ENCODE results near the gene SH3GLB2. TPM values are rescaled to one million over a fixed set of nuclear protein-coding genes. Genes with fewer than 3 reads are reported as not detected.
"Not testable (repeated sequence)": the region's sequence is repeated elsewhere in the genome, so short reads cannot be mapped to it uniquely, and the experiment has no call there.

The SH3GLB2 gene
- total and polyA plus RNA-seq, 2 experiments from 2014 or later = 27.7 to 57.3 TPM

- Histone ChIP-seq H3K27ac (no peak overlapping the region), H3K79me2 (ENCODE audit: insufficient read depth) (no peaks in the 10 kb centered on the region), H3K4me2 (ENCODE audit: unreplicated experiment) (no peak overlapping the region), H3K36me3 (ENCODE audit: low read depth) (peaks cover 55% of the 10 kb centered on the region), H3K9ac (no peak overlapping the region), H4K20me1 (ENCODE audit: insufficient read depth) (no peaks in the 10 kb centered on the region), H3K27me3 (replicated peaks; ENCODE audit: insufficient read depth) (no peaks in the 10 kb centered on the region), H3K4me1 (ENCODE audit: insufficient read depth) (0 out of 2 replicates have a peak, but pooled peaks cover 5% of the 10 kb centered on the region), H3F3A (ENCODE audit: insufficient read depth) (no peaks in the 10 kb centered on the region), H3K4me3 (no peak overlapping the region), H2AFZ (no peak overlapping the region), H3K9me3 (ENCODE audit: low read depth) (no peaks in the 10 kb centered on the region), H3K9me2 (ENCODE audit: insufficient read depth) (no peaks in the 10 kb centered on the region)
- in situ Hi-C loops (cut with MboI) = no loop called here
- 26 to 28% methylated on average over 3 of the region's 3 CpGs for WGBS, 2 experiments (ENCODE audit: low coverage in 1 of 2, low lambda C conversion rate in 2 of 2, missing lambda C conversion rate in 2 of 2)
- DNase-seq = peak; percentile 22
- TF ChIP-seq EZH2phosphoT487 (IDR thresholded peaks at IDR 0.05; ENCODE audit: insufficient read depth, low read depth) (no peak), EZH2 (IDR thresholded peaks at IDR 0.05; ENCODE audit: insufficient read depth, poor library complexity, severe bottlenecking) (no peak)
Observed at GRCh38 chr9:128979111-128979510, 49.0 kb downstream of the SH3GLB2 start.

GRCh38 chr9:128972956-128973355, 55.2 kb downstream of the SH3GLB2 start:
- Histone ChIP-seq H3K27ac (peak overlapping the region; percentile 46), H2AFZ (no peak overlapping the region), H3K27me3 (replicated peaks; ENCODE audit: insufficient read depth) (no peaks in the 10 kb centered on the region), H3K4me2 (ENCODE audit: unreplicated experiment) (peak overlapping the region; percentile 30), H3F3A (ENCODE audit: insufficient read depth) (peaks cover 31% of the 10 kb centered on the region), H3K9me2 (ENCODE audit: insufficient read depth) (no peaks in the 10 kb centered on the region), H3K9ac (no peak overlapping the region), H3K79me2 (ENCODE audit: insufficient read depth) (no peaks in the 10 kb centered on the region), H4K20me1 (ENCODE audit: insufficient read depth) (no peaks in the 10 kb centered on the region), H3K36me3 (ENCODE audit: low read depth) (peaks cover 31% of the 10 kb centered on the region), H3K9me3 (ENCODE audit: low read depth) (no peaks in the 10 kb centered on the region), H3K4me3 (0 out of 2 replicates have a peak overlapping the region, but pooled peaks have one; percentile 30), H3K4me1 (ENCODE audit: insufficient read depth) (peaks cover 16% of the 10 kb centered on the region)
- in situ Hi-C loops (cut with MboI) = no loop called here
- TF ChIP-seq EZH2 (IDR thresholded peaks at IDR 0.05; ENCODE audit: insufficient read depth, poor library complexity, severe bottlenecking) = no peak
- no peak for TF ChIP-seq EZH2phosphoT487 (IDR thresholded peaks at IDR 0.05; ENCODE audit: insufficient read depth, low read depth)
- WGBS, 2 experiments (ENCODE audit: low coverage in 1 of 2, low lambda C conversion rate in 2 of 2, missing lambda C conversion rate in 2 of 2) = 1 to 8% methylated on average over 4 of the region's 4 CpGs
- peak; percentile 88 for DNase-seq

- no peak overlapping the region for H3K4me2 ChIP-seq (ENCODE audit: unreplicated experiment)
- WGBS, 2 experiments (ENCODE audit: low coverage in 1 of 2, low lambda C conversion rate in 2 of 2, missing lambda C conversion rate in 2 of 2) = 87 to 88% methylated on average over 5 of the region's 5 CpGs
- H3K9me2 ChIP-seq (ENCODE audit: insufficient read depth) = no peaks in the 10 kb centered on the region
- no peak overlapping the region for H3K9ac ChIP-seq
- H4K20me1 ChIP-seq (ENCODE audit: insufficient read depth) = no peaks in the 10 kb centered on the region
- no peaks in the 10 kb centered on the region for H3K9me3 ChIP-seq (ENCODE audit: low read depth)
- peaks cover 23% of the 10 kb centered on the region for H3K36me3 ChIP-seq (ENCODE audit: low read depth)
- no peak overlapping the region for H3K27ac ChIP-seq
- peaks cover 31% of the 10 kb centered on the region for H3F3A ChIP-seq (ENCODE audit: insufficient read depth)
- H2AFZ ChIP-seq = no peak overlapping the region
- no peaks in the 10 kb centered on the region for H3K79me2 ChIP-seq (ENCODE audit: insufficient read depth)
- H3K27me3 ChIP-seq (replicated peaks; ENCODE audit: insufficient read depth) = no peaks in the 10 kb centered on the region
- TF ChIP-seq EZH2 (IDR thresholded peaks at IDR 0.05; ENCODE audit: insufficient read depth, poor library complexity, severe bottlenecking) = no peak
- TF ChIP-seq EZH2phosphoT487 (IDR thresholded peaks at IDR 0.05; ENCODE audit: insufficient read depth, low read depth) = no peak
- H3K4me3 ChIP-seq = no peak overlapping the region
- in situ Hi-C loops (cut with MboI) = no loop called here
- peak; percentile 24 for DNase-seq
- peaks cover 16% of the 10 kb centered on the region for H3K4me1 ChIP-seq (ENCODE audit: insufficient read depth)
Observed at GRCh38 chr9:128969491-128969890, 58.6 kb downstream of the SH3GLB2 start.

- 91 to 96% methylated on average over 9 of the region's 9 CpGs for WGBS, 2 experiments (ENCODE audit: low coverage in 1 of 2, low lambda C conversion rate in 2 of 2, missing lambda C conversion rate in 2 of 2)
- not testable (repeated sequence) for H4K20me1 ChIP-seq (ENCODE audit: insufficient read depth); DNase-seq
Observed at GRCh38 chr9:128961403-128961802, 66.7 kb downstream of the SH3GLB2 start.

More at GRCh38 chr9:128961403-128961802, 66.7 kb downstream of the SH3GLB2 start:
- H3K9me3 ChIP-seq (ENCODE audit: low read depth); H3K4me2 ChIP-seq (ENCODE audit: unreplicated experiment); H3K27me3 ChIP-seq (replicated peaks; ENCODE audit: insufficient read depth); in situ Hi-C loops (cut with MboI); H3K27ac ChIP-seq; H3K4me3 ChIP-seq; H3K4me1 ChIP-seq (ENCODE audit: insufficient read depth); H2AFZ ChIP-seq; H3K9me2 ChIP-seq (ENCODE audit: insufficient read depth); H3K79me2 ChIP-seq (ENCODE audit: insufficient read depth); H3K9ac ChIP-seq; H3F3A ChIP-seq (ENCODE audit: insufficient read depth): not testable (repeated sequence)
- peaks cover 36% of the 10 kb centered on the region for H3K36me3 ChIP-seq (ENCODE audit: low read depth)

Other genes with a start within 250 kb of the SH3GLB2 start
- 15.7 and 17.3 TPM in 2 replicates for gene TBC1D13, start 241.1 kb downstream of the SH3GLB2 start, total RNA-seq (2014; rRNA removed; shearing (Covaris generic))
- gene TBC1D13, start 241.1 kb downstream of the SH3GLB2 start, polyA plus RNA-seq (2016; fragmentation: Nextera tagmentation; extraction: Ambion mirVana) = 21.9 and 25.3 TPM in 2 replicates
- 11.6 and 26.7 TPM in 2 replicates for gene ENDOG, start 209.8 kb downstream of the SH3GLB2 start, total RNA-seq (2014; rRNA removed; shearing (Covaris generic))
- 21.3 and 21.4 TPM in 2 replicates for gene ENDOG, start 209.8 kb downstream of the SH3GLB2 start, polyA plus RNA-seq (2016; fragmentation: Nextera tagmentation; extraction: Ambion mirVana)
- gene SPOUT1, start 198.5 kb downstream of the SH3GLB2 start, total RNA-seq (2014; rRNA removed; shearing (Covaris generic)) = 15.9 and 53.0 TPM in 2 replicates
- gene SPOUT1, start 198.5 kb downstream of the SH3GLB2 start, polyA plus RNA-seq (2016; fragmentation: Nextera tagmentation; extraction: Ambion mirVana) = 43.0 and 46.4 TPM in 2 replicates
- gene KYAT1, start 146.4 kb downstream of the SH3GLB2 start, total RNA-seq (2014; rRNA removed; shearing (Covaris generic)) = 5.1 and 5.8 TPM in 2 replicates
- 4.4 and 5.5 TPM in 2 replicates for gene KYAT1, start 146.4 kb downstream of the SH3GLB2 start, polyA plus RNA-seq (2016; fragmentation: Nextera tagmentation; extraction: Ambion mirVana)
- 35.2 and 37.9 TPM in 2 replicates for gene LRRC8A, start 146.2 kb downstream of the SH3GLB2 start, total RNA-seq (2014; rRNA removed; shearing (Covaris generic))
- gene LRRC8A, start 146.2 kb downstream of the SH3GLB2 start, polyA plus RNA-seq (2016; fragmentation: Nextera tagmentation; extraction: Ambion mirVana) = 35.6 and 36.5 TPM in 2 replicates
- 4.4 and 4.7 TPM in 2 replicates for gene PHYHD1, start 107.3 kb downstream of the SH3GLB2 start, total RNA-seq (2014; rRNA removed; shearing (Covaris generic))
- 7.4 and 8.6 TPM in 2 replicates for gene PHYHD1, start 107.3 kb downstream of the SH3GLB2 start, polyA plus RNA-seq (2016; fragmentation: Nextera tagmentation; extraction: Ambion mirVana)
- gene DOLK, start 80.7 kb downstream of the SH3GLB2 start, total RNA-seq (2014; rRNA removed; shearing (Covaris generic)) = 31.1 and 36.1 TPM in 2 replicates
- 29.6 and 31.7 TPM in 2 replicates for gene DOLK, start 80.7 kb downstream of the SH3GLB2 start, polyA plus RNA-seq (2016; fragmentation: Nextera tagmentation; extraction: Ambion mirVana)
- 45.9 and 57.0 TPM in 2 replicates for gene NUP188, start 80.6 kb downstream of the SH3GLB2 start, total RNA-seq (2014; rRNA removed; shearing (Covaris generic))
- 24.9 and 25.7 TPM in 2 replicates for gene NUP188, start 80.6 kb downstream of the SH3GLB2 start, polyA plus RNA-seq (2016; fragmentation: Nextera tagmentation; extraction: Ambion mirVana)
- gene MIGA2, start 8.3 kb upstream of the SH3GLB2 start, total RNA-seq (2014; rRNA removed; shearing (Covaris generic)) = 31.6 and 35.1 TPM in 2 replicates
- gene MIGA2, start 8.3 kb upstream of the SH3GLB2 start, polyA plus RNA-seq (2016; fragmentation: Nextera tagmentation; extraction: Ambion mirVana) = 10.7 and 12.4 TPM in 2 replicates
- gene DOLPP1, start 52.8 kb upstream of the SH3GLB2 start, total RNA-seq (2014; rRNA removed; shearing (Covaris generic)) = 11.5 and 11.6 TPM in 2 replicates
- gene DOLPP1, start 52.8 kb upstream of the SH3GLB2 start, polyA plus RNA-seq (2016; fragmentation: Nextera tagmentation; extraction: Ambion mirVana) = 12.8 and 13.7 TPM in 2 replicates
- 51.5 and 55.4 TPM in 2 replicates for gene CRAT, start 82.5 kb upstream of the SH3GLB2 start, total RNA-seq (2014; rRNA removed; shearing (Covaris generic))
- 61.4 and 66.0 TPM in 2 replicates for gene CRAT, start 82.5 kb upstream of the SH3GLB2 start, polyA plus RNA-seq (2016; fragmentation: Nextera tagmentation; extraction: Ambion mirVana)
- gene PTPA, start 83.1 kb upstream of the SH3GLB2 start, total RNA-seq (2014; rRNA removed; shearing (Covaris generic)) = 96.9 and 113 TPM in 2 replicates
- gene PTPA, start 83.1 kb upstream of the SH3GLB2 start, polyA plus RNA-seq (2016; fragmentation: Nextera tagmentation; extraction: Ambion mirVana) = 59.9 and 60.8 TPM in 2 replicates
- 69.4 and 81.7 TPM in 2 replicates for gene IER5L, start 149.9 kb upstream of the SH3GLB2 start, total RNA-seq (2014; rRNA removed; shearing (Covaris generic))
- gene IER5L, start 149.9 kb upstream of the SH3GLB2 start, polyA plus RNA-seq (2016; fragmentation: Nextera tagmentation; extraction: Ambion mirVana) = 4.0 and 4.3 TPM in 2 replicates

Measured in GM23248 (cell line).